ENCODE data around the gene RNF111.

The RNF111 gene

GRCh38 chr15:59059076-59059597 is 71.7 kb downstream of the RNF111 start:
- WGBS, 2 experiments (ENCODE audit: insufficient coverage in 2 of 2), result 100% methylated on average over 2 of the region's 2 CpGs; no CpG with 5 or more reads in 1 of the 2 experiments
- H3K36me3 ChIP-seq (ENCODE audit: control insufficient read depth, insufficient read depth, low read length), result peaks cover 85% of the 10 kb centered on the region
- H3K27ac ChIP-seq (ENCODE audit: low read depth, low read length, severe bottlenecking), result no peak overlapping the region
- no peaks in the 10 kb centered on the region for H3K4me1 ChIP-seq (ENCODE audit: control insufficient read depth, insufficient read depth, low read length, poor library complexity, severe bottlenecking)
- no peak overlapping the region for H3K4me3 ChIP-seq (ENCODE audit: extremely low read depth, insufficient read depth, low read length, poor library complexity, severe bottlenecking)
- H3K9me3 ChIP-seq (ENCODE audit: control insufficient read depth, low read length), result no peaks in the 10 kb centered on the region

- Histone ChIP-seq H3K4me1 (ENCODE audit: control insufficient read depth, insufficient read depth, low read length, poor library complexity, severe bottlenecking) (no peaks in the 10 kb centered on the region), H3K36me3 (ENCODE audit: control insufficient read depth, insufficient read depth, low read length) (peaks cover 88% of the 10 kb centered on the region), H3K9me3 (ENCODE audit: control insufficient read depth, low read length) (no peaks in the 10 kb centered on the region), H3K4me3 (ENCODE audit: extremely low read depth, insufficient read depth, low read length, poor library complexity, severe bottlenecking) (no peak overlapping the region), H3K27ac (ENCODE audit: low read depth, low read length, severe bottlenecking) (no peak overlapping the region)
- WGBS, 2 experiments (ENCODE audit: insufficient coverage in 2 of 2), result 100% methylated on average over 3 of the region's 4 CpGs; no CpG with 5 or more reads in 1 of the 2 experiments
Measured at GRCh38 chr15:59060348-59060747, 72.9 kb downstream of the RNF111 start.

GRCh38 chr15:59063042-59063441 is 75.6 kb downstream of the RNF111 start:
- H3K4me3 ChIP-seq (ENCODE audit: extremely low read depth, insufficient read depth, low read length, poor library complexity, severe bottlenecking), result no peak overlapping the region
- H3K9me3 ChIP-seq (ENCODE audit: control insufficient read depth, low read length), result no peaks in the 10 kb centered on the region
- H3K27ac ChIP-seq (ENCODE audit: low read depth, low read length, severe bottlenecking), result no peak overlapping the region
- 100% methylated on average over 1 to 3 of the region's 4 CpGs for WGBS, 2 experiments (ENCODE audit: insufficient coverage in 2 of 2)
- peaks cover 98% of the 10 kb centered on the region for H3K36me3 ChIP-seq (ENCODE audit: control insufficient read depth, insufficient read depth, low read length)
- no peaks in the 10 kb centered on the region for H3K4me1 ChIP-seq (ENCODE audit: control insufficient read depth, insufficient read depth, low read length, poor library complexity, severe bottlenecking)

- peaks cover 90% of the 10 kb centered on the region for H3K36me3 ChIP-seq (ENCODE audit: control insufficient read depth, insufficient read depth, low read length)
Measured at GRCh38 chr15:59069430-59069829, 82.0 kb downstream of the RNF111 start.

GRCh38 chr15:59074607-59075006 is 87.1 kb downstream of the RNF111 start:
- Histone ChIP-seq H3K27ac (ENCODE audit: low read depth, low read length, severe bottlenecking) (no peak overlapping the region), H3K4me3 (ENCODE audit: extremely low read depth, insufficient read depth, low read length, poor library complexity, severe bottlenecking) (no peak overlapping the region), H3K9me3 (ENCODE audit: control insufficient read depth, low read length) (no peaks in the 10 kb centered on the region), H3K4me1 (ENCODE audit: control insufficient read depth, insufficient read depth, low read length, poor library complexity, severe bottlenecking) (no peaks in the 10 kb centered on the region), H3K36me3 (ENCODE audit: control insufficient read depth, insufficient read depth, low read length) (peaks cover 64% of the 10 kb centered on the region)
- WGBS, 2 experiments (ENCODE audit: insufficient coverage in 2 of 2), result no CpG with 5 or more reads among the region's 1 CpG

More at GRCh38 chr15:59069430-59069829, 82.0 kb downstream of the RNF111 start:
- Histone ChIP-seq H3K9me3 (ENCODE audit: control insufficient read depth, low read length) (no peaks in the 10 kb centered on the region), H3K4me3 (ENCODE audit: extremely low read depth, insufficient read depth, low read length, poor library complexity, severe bottlenecking) (no peak overlapping the region), H3K4me1 (ENCODE audit: control insufficient read depth, insufficient read depth, low read length, poor library complexity, severe bottlenecking) (no peaks in the 10 kb centered on the region), H3K27ac (ENCODE audit: low read depth, low read length, severe bottlenecking) (no peak overlapping the region)
- no CpG with 5 or more reads among the region's 1 CpG for WGBS, 2 experiments (ENCODE audit: insufficient coverage in 2 of 2)

- Histone ChIP-seq H3K27ac (ENCODE audit: low read depth, low read length, severe bottlenecking) (no peak overlapping the region), H3K36me3 (ENCODE audit: control insufficient read depth, insufficient read depth, low read length) (peaks cover 59% of the 10 kb centered on the region), H3K4me3 (ENCODE audit: extremely low read depth, insufficient read depth, low read length, poor library complexity, severe bottlenecking) (no peak overlapping the region), H3K9me3 (ENCODE audit: control insufficient read depth, low read length) (no peaks in the 10 kb centered on the region), H3K4me1 (ENCODE audit: control insufficient read depth, insufficient read depth, low read length, poor library complexity, severe bottlenecking) (no peaks in the 10 kb centered on the region)
- WGBS, 2 experiments (ENCODE audit: insufficient coverage in 2 of 2), result 100% methylated on average over 2 of the region's 2 CpGs
Measured at GRCh38 chr15:59087731-59088130, 100.3 kb downstream of the RNF111 start.

- no peak overlapping the region for H3K27ac ChIP-seq (ENCODE audit: low read depth, low read length, severe bottlenecking)
- no peaks in the 10 kb centered on the region for H3K4me1 ChIP-seq (ENCODE audit: control insufficient read depth, insufficient read depth, low read length, poor library complexity, severe bottlenecking)
- H3K4me3 ChIP-seq (ENCODE audit: extremely low read depth, insufficient read depth, low read length, poor library complexity, severe bottlenecking), result no peak overlapping the region
- H3K36me3 ChIP-seq (ENCODE audit: control insufficient read depth, insufficient read depth, low read length), result peaks cover 62% of the 10 kb centered on the region
- no peaks in the 10 kb centered on the region for H3K9me3 ChIP-seq (ENCODE audit: control insufficient read depth, low read length)
- WGBS, 2 experiments (ENCODE audit: insufficient coverage in 2 of 2), result no CpG with 5 or more reads among the region's 1 CpG
Measured at GRCh38 chr15:59094077-59094476, 106.6 kb downstream of the RNF111 start.

GRCh38 chr15:59096429-59096828 is 109.0 kb downstream of the RNF111 start:
- Histone ChIP-seq H3K36me3 (ENCODE audit: control insufficient read depth, insufficient read depth, low read length) (peaks cover 54% of the 10 kb centered on the region), H3K4me3 (ENCODE audit: extremely low read depth, insufficient read depth, low read length, poor library complexity, severe bottlenecking) (no peak overlapping the region)
- WGBS, 2 experiments (ENCODE audit: insufficient coverage in 2 of 2), result 93 to 97% methylated on average over 3 of the region's 3 CpGs

GRCh38 chr15:59099162-59099685 is 111.8 kb downstream of the RNF111 start:
- H3K9me3 ChIP-seq (ENCODE audit: control insufficient read depth, low read length), result no peaks in the 10 kb centered on the region
- no peak overlapping the region for H3K27ac ChIP-seq (ENCODE audit: low read depth, low read length, severe bottlenecking)
- H3K4me3 ChIP-seq (ENCODE audit: extremely low read depth, insufficient read depth, low read length, poor library complexity, severe bottlenecking), result no peak overlapping the region
- H3K4me1 ChIP-seq (ENCODE audit: control insufficient read depth, insufficient read depth, low read length, poor library complexity, severe bottlenecking), result no peaks in the 10 kb centered on the region
- peaks cover 37% of the 10 kb centered on the region for H3K36me3 ChIP-seq (ENCODE audit: control insufficient read depth, insufficient read depth, low read length)
- WGBS, 2 experiments (ENCODE audit: insufficient coverage in 2 of 2), result no CpG with 5 or more reads among the region's 2 CpGs

More at GRCh38 chr15:59096429-59096828, 109.0 kb downstream of the RNF111 start:
- no peak overlapping the region for H3K27ac ChIP-seq (ENCODE audit: low read depth, low read length, severe bottlenecking)
- no peaks in the 10 kb centered on the region for H3K9me3 ChIP-seq (ENCODE audit: control insufficient read depth, low read length)
- H3K4me1 ChIP-seq (ENCODE audit: control insufficient read depth, insufficient read depth, low read length, poor library complexity, severe bottlenecking), result no peaks in the 10 kb centered on the region

- peak overlapping the region; percentile 88 for H3K4me3 ChIP-seq (ENCODE audit: extremely low read depth, insufficient read depth, low read length, poor library complexity, severe bottlenecking)
- 0 to 11% methylated on average over 3 of the region's 9 CpGs for WGBS, 2 experiments (ENCODE audit: insufficient coverage in 2 of 2)
- H3K4me1 ChIP-seq (ENCODE audit: control insufficient read depth, insufficient read depth, low read length, poor library complexity, severe bottlenecking), result no peaks in the 10 kb centered on the region
- peak overlapping the region; percentile 95 for H3K27ac ChIP-seq (ENCODE audit: low read depth, low read length, severe bottlenecking)
- H3K36me3 ChIP-seq (ENCODE audit: control insufficient read depth, insufficient read depth, low read length), result peaks cover 34% of the 10 kb centered on the region
- H3K9me3 ChIP-seq (ENCODE audit: control insufficient read depth, low read length), result no peaks in the 10 kb centered on the region
Measured at GRCh38 chr15:59104602-59104911, 117.1 kb downstream of the RNF111 start.

GRCh38 chr15:59104912-59105732 is 117.7 kb downstream of the RNF111 start, which contains the start of gene CCNB2:
Gene CCNB2, plus strand, starts transcription at chr15:59105146. Its CDS starts 123 bp downstream, at chr15:59105269.
- Histone ChIP-seq H3K4me3 (ENCODE audit: extremely low read depth, insufficient read depth, low read length, poor library complexity, severe bottlenecking) (peak within 1 kb of the TSS; percentile 88), H3K27ac (ENCODE audit: low read depth, low read length, severe bottlenecking) (peak within 1 kb of the TSS; percentile 95), H3K4me1 (ENCODE audit: control insufficient read depth, insufficient read depth, low read length, poor library complexity, severe bottlenecking) (no peaks in the 10 kb centered on the region), H3K9me3 (ENCODE audit: control insufficient read depth, low read length) (no peaks in the 10 kb centered on the region), H3K36me3 (ENCODE audit: control insufficient read depth, insufficient read depth, low read length) (peaks cover 36% of the 10 kb centered on the region)
- 0% methylated on average over 34 to 39 of the region's 57 CpGs for WGBS, 2 experiments (ENCODE audit: insufficient coverage in 2 of 2)
